ENCODE data around the gene TXNL4A.

- TF ChIP-seq, protein P1, sequence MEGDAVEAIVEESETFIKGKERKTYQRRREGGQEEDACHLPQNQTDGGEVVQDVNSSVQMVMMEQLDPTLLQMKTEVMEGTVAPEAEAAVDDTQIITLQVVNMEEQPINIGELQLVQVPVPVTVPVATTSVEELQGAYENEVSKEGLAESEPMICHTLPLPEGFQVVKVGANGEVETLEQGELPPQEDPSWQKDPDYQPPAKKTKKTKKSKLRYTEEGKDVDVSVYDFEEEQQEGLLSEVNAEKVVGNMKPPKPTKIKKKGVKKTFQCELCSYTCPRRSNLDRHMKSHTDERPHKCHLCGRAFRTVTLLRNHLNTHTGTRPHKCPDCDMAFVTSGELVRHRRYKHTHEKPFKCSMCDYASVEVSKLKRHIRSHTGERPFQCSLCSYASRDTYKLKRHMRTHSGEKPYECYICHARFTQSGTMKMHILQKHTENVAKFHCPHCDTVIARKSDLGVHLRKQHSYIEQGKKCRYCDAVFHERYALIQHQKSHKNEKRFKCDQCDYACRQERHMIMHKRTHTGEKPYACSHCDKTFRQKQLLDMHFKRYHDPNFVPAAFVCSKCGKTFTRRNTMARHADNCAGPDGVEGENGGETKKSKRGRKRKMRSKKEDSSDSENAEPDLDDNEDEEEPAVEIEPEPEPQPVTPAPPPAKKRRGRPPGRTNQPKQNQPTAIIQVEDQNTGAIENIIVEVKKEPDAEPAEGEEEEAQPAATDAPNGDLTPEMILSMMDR (IDR thresholded peaks at IDR 0.05; ENCODE audit: low read depth, low read length, missing input control) = no peak
- TF ChIP-seq RAD21 (IDR thresholded peaks at IDR 0.05) (no peak), JUND (IDR thresholded peaks at IDR 0.05) (no peak)
These were observed 63.3 kb downstream of the TXNL4A start for GRCh38 chr18:79924814-79925731.

Measured in liver (tissue), 3 donors.